Measurements from ENCODE around the gene GDF10.

DNA sequence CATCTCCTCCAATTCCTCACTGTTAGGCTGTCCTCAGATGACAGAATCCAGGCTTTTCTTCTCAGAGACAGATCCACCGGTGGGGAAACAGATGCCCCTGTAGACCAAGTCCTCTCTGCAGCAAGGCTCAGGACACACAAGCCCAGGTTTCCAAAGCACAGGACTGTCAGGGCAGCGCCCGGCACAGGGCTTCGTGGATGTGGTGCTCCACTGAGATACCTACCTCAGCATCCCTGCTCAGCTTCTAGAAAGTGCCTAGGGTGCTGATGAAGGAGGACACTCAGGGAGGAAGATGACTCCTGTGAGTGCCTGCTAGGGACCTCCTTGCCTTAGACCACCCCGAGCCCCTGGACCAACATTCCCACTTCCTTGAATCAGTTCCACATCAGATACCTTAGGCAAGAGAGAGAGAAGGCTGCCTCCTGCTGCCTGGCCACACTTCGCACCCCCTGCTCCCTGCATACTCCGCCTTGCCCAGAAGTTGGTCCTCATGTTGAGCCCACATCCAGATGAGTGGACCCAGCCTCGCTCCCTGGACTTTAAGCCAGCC is 39.3 kb downstream of the GDF10 start:
- TF ChIP-seq, protein P1, sequence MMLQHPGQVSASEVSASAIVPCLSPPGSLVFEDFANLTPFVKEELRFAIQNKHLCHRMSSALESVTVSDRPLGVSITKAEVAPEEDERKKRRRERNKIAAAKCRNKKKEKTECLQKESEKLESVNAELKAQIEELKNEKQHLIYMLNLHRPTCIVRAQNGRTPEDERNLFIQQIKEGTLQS (IDR thresholded peaks at IDR 0.05; ENCODE audit: insufficient read depth, low read depth, low read length) = no peak
- TF ChIP-seq NRF1 (IDR thresholded peaks at IDR 0.05; ENCODE audit: low read depth, low read length) (no peak), POLR2A (IDR thresholded peaks at IDR 0.05; ENCODE audit: control extremely low read depth in 1 of 2, low read depth in 2 of 2, low read length in 2 of 2) (no peak), EGR1 (IDR thresholded peaks at IDR 0.05; ENCODE audit: borderline replicate concordance, low read depth, low read length) (no peak), POLR2AphosphoS5 (IDR thresholded peaks at IDR 0.05; ENCODE audit: low read depth, low read length) (no peak), CREB1 (IDR thresholded peaks at IDR 0.05) (no peak), HDAC6 (IDR thresholded peaks at IDR 0.05; ENCODE audit: low read depth, low read length) (no peak), SUZ12 (IDR thresholded peaks at IDR 0.05; ENCODE audit: low read length) (no peak)
- TF ChIP-seq, protein P2, sequence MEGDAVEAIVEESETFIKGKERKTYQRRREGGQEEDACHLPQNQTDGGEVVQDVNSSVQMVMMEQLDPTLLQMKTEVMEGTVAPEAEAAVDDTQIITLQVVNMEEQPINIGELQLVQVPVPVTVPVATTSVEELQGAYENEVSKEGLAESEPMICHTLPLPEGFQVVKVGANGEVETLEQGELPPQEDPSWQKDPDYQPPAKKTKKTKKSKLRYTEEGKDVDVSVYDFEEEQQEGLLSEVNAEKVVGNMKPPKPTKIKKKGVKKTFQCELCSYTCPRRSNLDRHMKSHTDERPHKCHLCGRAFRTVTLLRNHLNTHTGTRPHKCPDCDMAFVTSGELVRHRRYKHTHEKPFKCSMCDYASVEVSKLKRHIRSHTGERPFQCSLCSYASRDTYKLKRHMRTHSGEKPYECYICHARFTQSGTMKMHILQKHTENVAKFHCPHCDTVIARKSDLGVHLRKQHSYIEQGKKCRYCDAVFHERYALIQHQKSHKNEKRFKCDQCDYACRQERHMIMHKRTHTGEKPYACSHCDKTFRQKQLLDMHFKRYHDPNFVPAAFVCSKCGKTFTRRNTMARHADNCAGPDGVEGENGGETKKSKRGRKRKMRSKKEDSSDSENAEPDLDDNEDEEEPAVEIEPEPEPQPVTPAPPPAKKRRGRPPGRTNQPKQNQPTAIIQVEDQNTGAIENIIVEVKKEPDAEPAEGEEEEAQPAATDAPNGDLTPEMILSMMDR (IDR thresholded peaks at IDR 0.05; ENCODE audit: control extremely low read depth in 1 of 3, insufficient read depth in 1 of 3, low read depth in 1 of 3, low read length in 3 of 3) = no peak
